Stimulated activated naive CD4-positive, alpha-beta T cell (primary cell): Measurements from ENCODE around the gene PRDM12.

ENCODE experiments used
- DNase-seq, 6 experiments: peaks; one replicate each; lab custom pipeline; 2025; lab: John Stamatoyannopoulos, UW

Gene PRDM12

DNA sequence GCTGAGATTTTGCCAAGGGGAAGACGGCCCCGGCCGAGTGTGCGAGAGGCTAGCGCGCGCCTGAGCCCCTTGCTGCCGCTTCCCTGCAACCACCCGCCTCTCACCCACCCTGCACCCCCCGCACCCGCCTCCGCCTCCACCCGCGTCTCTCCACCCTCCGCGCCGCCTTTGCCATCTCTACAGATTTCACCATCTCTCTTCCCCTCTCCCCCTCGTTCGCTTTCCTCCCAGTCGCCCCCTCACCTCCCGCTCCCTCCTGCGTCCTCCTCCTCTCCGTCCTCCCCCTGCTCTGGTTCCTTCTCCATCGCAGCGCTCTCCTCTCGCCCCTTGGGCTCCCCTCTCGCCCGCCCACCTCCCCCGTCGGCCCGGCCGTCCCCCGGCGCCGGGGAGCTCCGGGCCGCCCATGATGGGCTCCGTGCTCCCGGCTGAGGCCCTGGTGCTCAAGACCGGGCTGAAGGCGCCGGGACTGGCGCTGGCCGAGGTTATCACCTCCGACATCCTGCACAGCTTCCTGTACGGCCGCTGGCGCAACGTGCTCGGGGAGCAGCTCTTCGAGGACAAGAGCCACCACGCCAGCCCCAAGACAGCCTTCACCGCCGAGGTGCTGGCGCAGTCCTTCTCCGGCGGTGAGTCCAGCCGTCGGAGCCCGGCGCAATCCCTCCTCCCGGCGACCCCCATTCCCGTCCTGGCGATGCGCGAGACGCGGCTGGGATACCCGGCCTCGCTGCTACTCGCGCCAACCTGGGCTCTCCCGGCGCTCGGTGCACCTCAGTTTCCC, at the start of gene PRDM12:
TSS of gene PRDM12 (plus strand) at position 344 of the 778 bp plus-strand sequence. CDS start at position 404, 60 bp downstream.
- no peak for DNase-seq

DNA sequence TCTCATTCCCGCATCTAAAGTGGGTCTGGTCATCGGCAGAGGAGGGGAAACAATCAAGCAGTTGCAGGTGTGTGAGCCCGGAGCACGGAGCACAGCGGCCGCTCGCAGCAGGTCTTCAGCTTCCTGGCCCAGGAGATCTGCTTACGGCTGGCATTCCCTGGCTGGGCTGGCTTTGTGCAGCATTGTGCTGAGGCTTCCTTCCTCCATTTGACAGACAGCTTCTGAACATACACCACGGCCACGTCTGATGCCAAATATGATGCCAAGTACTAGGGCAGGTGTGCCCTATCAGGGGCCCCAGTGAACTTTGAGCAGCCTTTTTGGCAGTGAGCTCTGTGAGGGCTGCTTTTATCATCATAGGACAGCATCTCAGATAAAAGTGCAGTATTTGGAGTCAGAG, 47.9 kb upstream of the PRDM12 start:
- no peak for DNase-seq

DNA sequence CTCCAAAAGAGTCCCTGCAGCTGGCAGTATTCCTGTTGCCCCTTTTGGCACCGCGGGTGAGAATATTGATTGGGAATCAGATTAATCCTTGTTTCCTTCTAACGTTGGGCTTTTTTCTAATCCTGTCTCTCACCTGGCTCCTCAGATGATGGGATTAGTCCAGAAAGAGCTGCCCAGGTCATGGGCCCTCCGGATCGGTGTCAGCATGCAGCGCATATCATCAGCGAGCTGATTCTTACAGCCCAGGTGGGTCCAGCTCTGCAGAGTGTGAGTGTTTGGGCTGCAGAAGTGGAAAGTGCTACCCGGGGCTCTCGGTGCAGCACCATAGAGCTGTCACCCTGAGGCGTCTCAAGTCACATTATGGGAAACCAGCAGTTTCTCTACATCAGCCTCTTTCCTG, 40.9 kb upstream of the PRDM12 start:
- DNase-seq, result no peak

DNA sequence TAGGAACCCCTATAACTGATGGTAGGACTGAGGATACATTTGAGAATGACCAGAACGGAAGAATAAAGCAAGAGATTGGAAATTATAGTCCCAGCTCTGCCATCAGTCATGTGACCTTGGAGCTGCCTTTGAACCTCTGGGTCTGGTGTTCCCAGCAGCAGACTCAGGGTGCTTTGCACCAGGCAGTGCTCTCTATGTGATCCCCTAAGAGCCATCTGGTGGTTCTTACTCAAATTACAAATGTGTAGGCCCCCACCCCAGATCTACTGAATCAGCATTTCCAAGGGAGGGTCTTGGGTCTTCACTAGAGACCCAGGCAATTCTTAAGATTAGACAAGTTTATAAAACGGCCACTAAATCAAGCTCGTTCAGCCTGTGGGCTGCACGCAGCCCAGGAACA, 40.2 kb upstream of the PRDM12 start:
- DNase-seq, result no peak

DNA sequence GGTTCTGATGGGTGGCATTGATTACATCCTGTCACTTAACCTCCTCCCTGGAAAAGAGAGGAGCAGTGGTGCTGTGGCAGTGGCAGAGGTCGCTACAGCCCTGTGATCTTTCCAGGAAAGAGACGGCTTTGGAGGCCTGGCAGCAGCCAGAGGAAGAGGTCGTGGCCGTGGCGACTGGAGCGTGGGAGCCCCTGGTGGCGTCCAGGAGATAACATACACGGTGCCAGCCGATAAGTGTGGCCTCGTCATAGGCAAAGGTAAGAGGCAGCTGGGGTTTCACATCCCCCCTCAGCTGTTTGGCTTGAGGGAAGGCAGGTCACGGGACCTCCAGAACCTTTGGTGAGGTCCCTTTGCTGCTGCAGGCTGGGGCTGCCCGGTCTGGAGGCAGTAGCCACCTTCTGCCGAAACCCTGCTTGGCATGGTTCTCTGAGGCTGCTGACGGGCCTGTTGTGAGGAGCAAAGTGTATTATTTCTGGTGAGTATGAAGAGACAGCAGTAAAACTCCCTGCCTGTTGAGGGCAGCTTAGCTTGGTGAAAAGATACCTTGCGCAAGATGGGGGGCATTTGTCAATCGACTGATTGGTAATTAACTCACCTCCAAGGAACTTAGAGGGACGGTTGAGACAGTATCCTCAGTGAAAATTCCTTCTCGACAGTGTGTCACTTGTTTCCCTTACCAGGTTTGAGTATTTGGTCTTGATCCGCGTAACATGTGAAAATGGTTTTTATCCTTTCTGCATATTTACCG, 38.0 kb upstream of the PRDM12 start:
- DNase-seq, result no peak

DNA sequence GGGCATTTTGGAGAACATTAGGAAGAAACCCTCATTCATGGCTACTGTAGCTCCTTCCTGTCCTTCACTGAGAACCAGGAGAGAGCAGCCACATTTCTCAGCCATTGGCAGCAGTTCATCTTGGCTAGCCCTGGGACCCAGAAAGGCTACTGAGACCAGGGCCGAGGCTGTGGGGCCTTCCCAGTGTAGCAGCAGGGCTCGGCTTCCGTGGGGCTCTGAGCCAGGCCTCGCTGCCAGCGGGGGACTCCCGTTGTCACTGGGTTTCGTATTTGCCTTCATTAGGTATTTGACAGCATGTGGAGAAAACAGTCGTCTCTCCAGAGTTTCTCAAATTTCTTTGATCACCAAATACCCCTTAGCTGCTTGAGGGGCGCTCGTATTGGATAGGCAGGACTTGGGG, 37.3 kb upstream of the PRDM12 start:
- DNase-seq, result no peak

DNA sequence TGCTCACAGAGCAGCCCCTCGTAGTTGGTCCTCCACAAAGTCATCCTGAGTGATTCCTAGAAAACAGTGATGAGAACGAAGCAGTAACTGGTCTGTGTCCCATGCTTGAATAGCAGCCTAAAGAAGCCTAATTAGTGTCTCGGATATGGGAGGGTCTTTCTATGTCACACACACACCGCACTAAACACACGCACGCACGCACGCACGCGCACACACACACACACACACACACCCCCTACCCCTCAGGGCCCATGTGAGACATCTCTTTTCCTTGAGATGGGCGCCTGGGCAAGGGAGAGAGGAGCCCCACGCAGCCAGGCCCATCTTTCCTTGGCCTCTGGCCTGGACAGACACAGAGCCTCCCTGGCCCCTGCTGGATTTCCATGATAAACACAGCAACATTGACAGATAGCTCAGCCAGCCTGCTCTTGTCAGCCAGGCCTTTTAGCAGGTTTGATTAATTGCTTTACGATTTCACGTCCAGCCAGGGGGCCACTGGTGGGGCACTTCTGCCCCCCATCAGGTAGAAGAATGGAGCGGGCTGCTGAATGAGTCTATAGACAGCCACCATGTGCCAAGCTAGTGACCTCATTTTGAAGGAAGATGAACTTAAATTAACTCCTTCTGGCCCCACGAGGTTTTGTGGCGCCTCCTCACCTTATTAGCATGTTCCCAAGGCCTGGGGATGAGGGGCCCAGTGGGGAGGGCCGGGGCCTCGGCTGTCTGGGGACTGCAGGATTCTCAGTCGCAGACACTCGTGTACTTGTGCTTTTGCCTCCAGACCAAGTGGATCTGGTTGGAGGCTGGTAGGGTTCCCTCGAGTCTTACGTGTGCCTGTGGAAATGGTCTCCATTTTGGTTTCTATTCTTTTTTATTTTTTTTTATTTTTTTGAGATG, 36.2 kb upstream of the PRDM12 start:
- DNase-seq, result peak in 3 of 6 experiments; percentile 35 to 55 (median 39)

DNA sequence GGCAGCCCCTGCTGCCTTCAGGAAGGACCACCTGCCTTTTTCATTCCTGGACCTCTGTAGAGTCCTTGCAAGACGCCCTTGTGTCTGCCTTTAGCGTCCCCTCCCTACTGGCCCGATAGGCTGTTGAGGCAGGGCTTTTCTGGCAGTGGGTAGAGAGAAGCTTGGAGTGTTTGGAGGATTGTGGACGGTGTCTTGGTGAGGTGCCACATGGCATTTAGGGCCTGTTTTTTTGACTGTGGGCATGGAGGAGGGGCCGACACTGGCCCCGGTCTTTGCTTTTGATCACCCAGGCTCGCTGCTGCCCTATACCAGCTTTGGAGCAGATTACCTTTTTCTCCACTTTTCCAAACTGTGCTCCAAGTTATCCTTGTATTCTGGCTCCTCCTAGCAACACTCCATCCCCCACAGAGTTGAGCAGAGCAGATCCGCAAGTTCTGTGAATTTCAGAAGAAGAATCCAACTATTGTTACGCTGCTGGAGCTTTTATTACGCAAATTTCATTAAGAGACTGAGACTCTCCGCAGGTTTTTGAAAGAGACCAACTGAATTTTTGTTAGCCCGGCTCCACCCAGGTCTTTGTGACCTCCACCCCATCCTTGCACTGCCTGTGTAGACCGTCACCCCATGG, 34.8 kb upstream of the PRDM12 start:
- no peak for DNase-seq

DNA sequence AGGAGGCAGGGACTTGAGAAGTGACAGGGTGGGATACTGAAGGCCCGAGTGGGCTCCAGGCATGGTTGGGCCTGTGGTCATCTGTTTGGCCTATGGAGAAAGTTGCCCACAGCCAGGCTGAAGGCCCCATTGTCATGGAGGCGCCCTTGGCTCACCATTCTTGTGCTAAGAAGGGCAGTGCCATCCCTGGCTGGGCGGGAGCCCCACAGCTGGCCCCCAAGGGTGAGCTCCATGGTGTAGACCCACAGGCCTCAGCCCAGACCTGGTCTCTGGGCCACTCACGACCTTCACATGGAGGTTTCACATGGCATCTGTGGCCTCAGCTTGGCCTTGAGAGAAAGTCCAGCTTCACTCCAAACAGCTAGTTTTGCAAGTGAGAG, 34.3 kb upstream of the PRDM12 start:
- no peak for DNase-seq

DNA sequence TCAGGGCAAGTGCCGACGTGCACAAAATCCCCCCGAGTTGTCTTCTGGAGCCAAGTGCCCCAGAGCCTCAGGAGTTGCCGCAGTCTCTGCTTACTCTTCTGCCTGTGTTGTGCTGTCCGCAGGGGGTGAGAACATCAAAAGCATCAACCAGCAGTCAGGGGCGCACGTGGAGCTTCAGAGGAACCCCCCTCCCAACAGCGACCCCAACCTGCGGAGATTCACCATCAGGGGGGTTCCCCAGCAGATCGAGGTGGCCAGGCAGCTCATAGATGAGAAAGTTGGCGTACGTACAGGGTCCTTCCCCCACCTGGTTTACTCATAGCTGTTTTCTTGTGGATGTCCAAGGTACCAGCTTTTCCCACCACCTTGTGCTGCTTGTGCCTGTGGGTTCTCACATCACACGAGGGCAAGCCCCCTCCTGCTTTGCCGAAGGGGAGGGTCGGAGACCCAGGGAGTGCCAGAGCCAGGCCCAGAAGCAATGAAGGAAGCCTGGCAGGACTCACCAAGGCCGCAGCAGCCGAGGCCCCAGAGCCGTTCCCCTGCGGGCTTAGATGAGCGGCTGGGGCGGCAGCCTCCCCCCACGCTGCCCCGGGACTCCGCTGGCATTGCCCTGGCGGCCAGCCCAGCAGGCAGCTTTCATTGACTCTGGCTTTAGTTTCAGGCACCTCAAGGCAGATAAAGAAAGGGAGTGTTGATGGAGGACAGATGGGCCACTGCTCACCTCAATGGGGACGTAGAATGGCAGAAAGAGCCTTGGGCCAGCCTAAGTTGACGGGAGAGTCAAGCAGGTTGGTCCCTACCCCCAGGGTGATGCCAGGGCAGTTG, 33.7 kb upstream of the PRDM12 start:
- no peak for DNase-seq

DNA sequence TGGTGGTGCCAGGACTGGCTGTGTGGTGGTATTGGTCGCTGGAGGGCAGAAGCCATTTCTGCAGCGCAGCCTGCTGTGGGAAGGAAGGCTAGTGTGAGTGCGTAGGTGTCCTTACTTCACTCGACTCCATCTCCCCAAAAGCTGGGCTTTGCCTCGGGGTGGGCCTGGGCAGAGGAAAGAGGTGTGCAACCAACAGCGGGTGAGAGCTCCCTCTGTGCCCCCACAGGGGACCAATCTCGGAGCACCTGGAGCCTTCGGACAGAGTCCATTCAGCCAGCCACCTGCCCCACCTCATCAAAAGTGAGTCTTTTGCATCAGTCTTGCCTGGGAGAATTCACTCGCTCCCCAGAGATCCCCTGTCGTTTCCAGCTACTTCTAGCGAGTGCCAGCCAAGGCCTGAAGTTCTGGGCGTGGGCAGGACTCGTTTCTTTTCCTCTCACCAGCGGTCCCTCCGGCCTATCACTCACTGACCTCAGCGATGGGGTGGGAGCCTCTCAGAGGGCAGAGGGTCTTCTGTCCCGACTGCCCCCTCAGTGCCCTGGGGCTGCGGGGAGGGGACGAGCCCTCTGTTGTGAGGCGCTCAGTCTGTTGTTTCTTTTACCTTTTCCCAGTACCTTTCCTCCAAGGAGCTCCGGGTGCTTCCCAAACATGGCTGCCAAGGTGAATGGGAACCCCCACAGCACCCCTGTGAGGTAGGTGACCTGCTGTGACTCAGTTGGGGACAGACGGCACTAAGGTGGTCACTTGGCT, 32.9 kb upstream of the PRDM12 start:
- DNase-seq, result no peak

DNA sequence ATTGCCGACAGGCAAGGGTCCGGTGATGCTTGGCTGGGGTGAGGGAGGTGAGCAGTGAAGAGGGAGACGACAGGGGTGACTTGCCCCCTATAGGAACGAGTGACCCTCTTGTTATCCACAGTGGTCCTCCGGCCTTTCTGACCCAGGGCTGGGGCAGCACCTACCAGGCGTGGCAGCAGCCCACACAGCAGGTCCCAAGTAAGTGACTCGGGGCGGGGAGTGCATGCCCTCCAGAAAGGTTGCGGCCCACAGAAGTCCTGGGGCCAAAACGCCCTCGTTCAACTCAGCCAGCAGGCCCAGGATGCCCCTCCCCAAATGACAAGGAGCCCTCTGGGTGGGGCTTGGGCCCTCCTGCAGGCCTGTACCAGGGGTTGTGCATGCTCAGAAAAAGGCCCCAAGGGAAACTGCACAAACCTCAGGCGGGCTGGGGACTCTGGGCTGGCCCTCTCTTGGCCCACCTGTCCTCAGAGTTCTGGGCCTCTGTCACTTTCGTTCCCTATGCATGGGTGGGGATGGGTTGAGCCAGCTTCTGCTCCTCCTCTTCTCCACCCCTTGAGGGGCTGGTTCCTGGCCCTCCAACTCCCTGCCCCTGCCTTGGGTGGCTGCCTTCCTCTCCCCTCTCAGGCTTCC, 32.2 kb upstream of the PRDM12 start:
- DNase-seq, result no peak

DNA sequence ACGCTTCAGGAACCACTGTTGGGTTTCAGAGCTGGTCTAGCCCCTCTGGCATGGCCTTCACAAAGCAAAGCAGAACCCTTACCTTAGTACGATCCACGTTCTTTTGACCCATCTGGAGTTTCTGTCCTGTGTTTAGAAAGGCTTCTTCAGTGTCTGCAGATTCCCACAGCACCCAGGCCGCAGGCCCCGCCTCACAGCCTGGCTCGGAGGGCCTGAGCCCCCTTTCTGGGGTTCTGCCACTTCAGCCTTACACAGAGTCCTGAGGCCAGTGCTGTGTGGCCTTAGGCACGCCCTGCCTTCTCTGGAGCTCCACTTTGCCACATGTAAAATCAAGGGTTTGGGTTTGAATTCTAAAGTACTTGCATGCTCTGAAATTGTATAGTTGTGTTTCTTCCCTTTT, 31.6 kb upstream of the PRDM12 start:
- DNase-seq, result no peak

DNA sequence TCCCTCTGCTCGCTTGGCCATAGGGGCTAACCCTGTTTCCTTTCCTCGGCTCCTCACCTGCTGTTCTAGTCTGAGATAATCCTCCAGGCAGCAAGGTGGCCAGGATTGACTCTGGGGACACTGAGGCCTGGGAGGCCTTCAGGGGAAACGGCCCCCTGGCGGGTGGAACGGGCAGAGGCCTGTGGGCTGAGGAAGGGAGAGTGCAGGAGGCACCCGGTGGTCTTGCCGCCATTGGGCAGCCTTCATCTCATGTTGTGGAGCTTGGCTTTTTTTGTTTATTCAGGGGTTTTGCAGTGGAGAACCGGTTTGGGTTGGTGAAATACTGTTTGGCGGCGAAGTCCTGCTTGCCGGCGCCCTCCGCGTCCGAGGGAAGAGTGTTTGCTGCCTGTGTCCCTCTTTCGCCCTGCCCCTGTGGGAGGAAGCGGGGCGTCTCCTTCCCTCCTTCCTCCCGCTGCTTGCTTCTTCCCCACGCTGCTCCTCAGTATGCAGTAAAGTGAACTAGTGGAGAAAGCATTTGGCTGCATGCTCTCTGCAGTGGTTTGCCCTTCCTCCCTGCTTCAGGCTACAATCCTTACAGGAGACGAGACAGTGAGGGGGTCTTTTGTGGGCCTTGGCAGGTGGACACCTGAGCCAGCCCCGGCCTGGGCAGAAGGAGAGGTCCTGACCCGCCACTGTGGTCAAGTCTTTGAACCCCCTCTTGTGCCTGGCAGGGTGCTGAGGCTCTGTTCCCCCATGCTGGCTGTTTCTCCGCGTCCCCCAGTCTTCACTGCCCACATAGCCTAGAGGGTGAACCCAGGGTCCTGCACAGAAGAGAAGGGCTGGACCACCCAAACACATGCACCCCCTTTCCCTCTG, 30.8 kb upstream of the PRDM12 start:
- DNase-seq, result no peak

DNA sequence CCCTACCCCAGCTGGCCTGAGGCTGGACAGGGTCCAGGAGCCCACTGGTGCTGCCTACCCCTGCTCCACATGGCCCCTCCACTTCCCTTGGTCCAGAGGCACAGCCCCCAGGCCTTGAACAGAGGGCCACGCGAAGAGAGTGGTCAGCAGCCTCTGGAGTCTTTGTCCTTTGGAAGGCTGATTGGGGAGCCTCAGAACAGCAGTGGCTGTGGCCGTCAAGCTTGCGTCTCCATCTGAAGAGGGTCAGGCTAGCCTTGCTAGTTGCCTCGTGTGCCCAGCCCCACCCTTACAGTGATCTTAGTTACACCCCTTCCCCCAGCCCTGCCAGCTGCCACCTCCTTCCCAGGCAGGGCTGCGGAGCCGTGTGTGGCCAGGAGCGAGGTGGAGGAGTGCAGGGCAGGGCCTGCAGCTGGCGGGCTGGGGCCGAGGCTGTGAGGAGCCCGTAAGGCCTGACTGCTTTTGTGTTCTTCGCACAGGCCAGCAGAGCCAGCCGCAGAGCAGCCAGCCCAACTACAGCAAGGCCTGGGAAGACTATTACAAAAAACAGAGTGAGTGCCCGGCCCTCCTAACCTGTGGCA, 30.1 kb upstream of the PRDM12 start:
- DNase-seq, result no peak

DNA sequence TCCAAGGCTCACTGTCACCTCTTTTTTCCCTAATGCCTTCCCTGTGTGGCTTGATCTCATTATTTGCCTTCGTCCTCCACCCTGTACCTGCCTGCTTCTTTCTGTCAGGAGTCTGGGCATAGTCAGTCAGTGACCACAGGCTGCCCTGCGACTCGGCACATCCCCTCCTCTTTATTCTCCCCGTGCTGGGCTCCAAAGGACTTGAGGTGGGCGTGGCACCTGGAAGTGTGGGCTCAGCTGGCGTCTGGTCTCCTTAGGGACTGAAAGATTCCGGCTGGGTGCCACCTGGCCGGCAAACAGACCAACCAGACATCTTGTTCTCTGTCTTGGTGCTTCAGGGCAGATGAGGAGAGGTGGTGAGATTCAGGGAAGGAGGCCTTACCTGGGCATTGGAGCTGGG, 29.6 kb upstream of the PRDM12 start:
- DNase-seq, result no peak

DNA sequence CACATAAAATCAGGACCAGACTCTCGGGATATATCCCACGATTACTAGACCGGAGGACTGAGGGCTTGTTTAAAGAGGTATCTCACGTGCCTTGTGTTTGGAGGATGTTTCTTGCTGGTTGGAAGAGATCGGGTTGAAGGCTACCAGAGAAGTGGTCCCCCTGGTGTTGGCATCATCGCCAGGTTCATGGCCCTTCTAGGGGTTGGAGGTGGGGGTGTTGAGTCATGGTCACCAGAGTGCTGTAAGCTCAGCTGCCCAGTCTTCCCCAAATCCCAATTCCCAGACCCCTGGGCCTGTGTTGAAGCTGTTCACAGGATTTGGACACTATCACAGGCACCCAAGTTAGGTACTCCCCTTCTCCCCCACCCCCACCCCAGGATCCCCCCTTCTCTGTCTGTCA, 29.1 kb upstream of the PRDM12 start:
- no peak for DNase-seq
